IPS-NIHi7 (cell line): ENCODE results near the gene SH2D3C.

Source experiments
- DNase-seq: peaks from one replicate; pipeline ENCODE4 v3.0.0; 2012; ENCODE audit warnings: mixed read lengths; ENCODE audit errors: extremely low spot score

Gene SH2D3C

GRCh38 chr9:127703289-127703946 is 75.0 kb downstream of the SH2D3C start:
- DNase-seq, result no peak

GRCh38 chr9:127700594-127701255 is 77.7 kb downstream of the SH2D3C start:
- DNase-seq, result no peak

GRCh38 chr9:127700140-127700539 is 78.3 kb downstream of the SH2D3C start:
- DNase-seq, result no peak

GRCh38 chr9:127698985-127699670 is 79.3 kb downstream of the SH2D3C start:
- peak; percentile 100 for DNase-seq

GRCh38 chr9:127698386-127698785 is 80.1 kb downstream of the SH2D3C start:
- no peak for DNase-seq

GRCh38 chr9:127697575-127697974 is 80.9 kb downstream of the SH2D3C start:
- DNase-seq, result no peak

- DNase-seq, result no peak
Measured at GRCh38 chr9:127694890-127695720, 83.4 kb downstream of the SH2D3C start.

GRCh38 chr9:127693697-127694096 is 84.8 kb downstream of the SH2D3C start:
- DNase-seq, result no peak

GRCh38 chr9:127693143-127693542 is 85.3 kb downstream of the SH2D3C start:
- no peak for DNase-seq

- no peak for DNase-seq
Measured at GRCh38 chr9:127692071-127692470, 86.4 kb downstream of the SH2D3C start.

GRCh38 chr9:127690735-127691134 is 87.7 kb downstream of the SH2D3C start:
- no peak for DNase-seq

- no peak for DNase-seq
Measured at GRCh38 chr9:127689329-127690000, 89.0 kb downstream of the SH2D3C start.
